HG03196 (cell line): ENCODE data around the gene FAM240B.

Experiments
- ATAC-seq: cut with Tn5 transposase; IDR thresholded peaks from one replicate; pipeline ENCODE4 v1.9.1; 2021; ENCODE audit not compliant: unreplicated experiment

Gene FAM240B

GRCh38 chr9:38671372-38671731, 48.6 kb downstream of the FAM240B start:
- ATAC-seq: no peak

GRCh38 chr9:38670542-38671371, 49.2 kb downstream of the FAM240B start:
- no peak for ATAC-seq

- ATAC-seq: no peak
Observed at GRCh38 chr9:38668791-38669466, 51.0 kb downstream of the FAM240B start.

GRCh38 chr9:38662763-38663593, 57.0 kb downstream of the FAM240B start:
- no peak for ATAC-seq

- ATAC-seq: no peak
Observed at GRCh38 chr9:38659538-38659937, 60.4 kb downstream of the FAM240B start.

GRCh38 chr9:38656896-38657295, 63.0 kb downstream of the FAM240B start:
- no peak for ATAC-seq

- ATAC-seq: no peak
Observed at GRCh38 chr9:38652486-38652885, 67.4 kb downstream of the FAM240B start.

- ATAC-seq: no peak
Observed at GRCh38 chr9:38652044-38652443, 67.9 kb downstream of the FAM240B start.

GRCh38 chr9:38651400-38652042, 68.4 kb downstream of the FAM240B start:
- no peak for ATAC-seq

GRCh38 chr9:38650564-38650963, 69.4 kb downstream of the FAM240B start:
- ATAC-seq: no peak

GRCh38 chr9:38649731-38650363, 70.1 kb downstream of the FAM240B start:
- ATAC-seq: no peak

- ATAC-seq: no peak
Observed at GRCh38 chr9:38644601-38645000, 75.3 kb downstream of the FAM240B start.
